ENCODE data around the gene UBE3A. TPM values are rescaled to one million over a fixed set of nuclear protein-coding genes. Genes with fewer than 3 reads are reported as not detected.

Gene UBE3A
- polyA plus RNA-seq, 2 of the 4 experiments (the other 2 are of a cell fraction), result 22.3 to 42.2 TPM

DNA sequence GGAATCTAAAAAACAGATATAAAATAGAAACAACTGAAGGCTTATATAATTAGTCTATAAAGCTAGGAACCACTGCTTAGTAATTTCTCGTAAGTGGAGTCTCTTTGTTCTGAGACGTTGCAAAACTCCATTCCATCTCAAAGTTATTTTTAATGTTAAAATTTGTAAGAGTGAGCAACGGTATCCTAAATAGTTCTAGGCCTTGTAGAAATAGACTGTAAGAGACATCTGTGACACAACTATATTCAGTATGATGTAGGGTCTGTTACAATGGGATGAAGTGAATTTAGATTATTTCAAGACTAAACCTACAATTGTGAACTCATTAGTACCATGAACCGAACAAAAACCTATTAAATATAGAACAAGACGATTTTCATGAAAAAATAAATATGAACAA lies 57.2 kb downstream of the UBE3A start:
- H3K4me2 ChIP-seq, result no peak overlapping the region
- ChIA-PET CTCF (no interaction called here), POLR2A (no interaction called here)
- H3K4me3 ChIP-seq, result no peak overlapping the region
- TF ChIP-seq, protein P1, sequence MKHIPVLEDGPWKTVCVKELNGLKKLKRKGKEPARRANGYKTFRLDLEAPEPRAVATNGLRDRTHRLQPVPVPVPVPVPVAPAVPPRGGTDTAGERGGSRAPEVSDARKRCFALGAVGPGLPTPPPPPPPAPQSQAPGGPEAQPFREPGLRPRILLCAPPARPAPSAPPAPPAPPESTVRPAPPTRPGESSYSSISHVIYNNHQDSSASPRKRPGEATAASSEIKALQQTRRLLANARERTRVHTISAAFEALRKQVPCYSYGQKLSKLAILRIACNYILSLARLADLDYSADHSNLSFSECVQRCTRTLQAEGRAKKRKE (CRISPR knock-in tag; IDR thresholded peaks at IDR 0.05; ENCODE audit: low read depth), result no peak
- TF ChIP-seq MYC (IDR thresholded peaks at IDR 0.05; ENCODE audit: borderline replicate concordance, low read length), result no peak
- no peak for TF ChIP-seq ZSCAN20 (CRISPR knock-in tag; IDR thresholded peaks at IDR 0.05)
- TF ChIP-seq MAZ (IDR thresholded peaks at IDR 0.05; ENCODE audit: borderline replicate concordance, low read depth, low read length), result no peak
- TF ChIP-seq SREBF2 (IDR thresholded peaks at IDR 0.05), result no peak
- no peak for TF ChIP-seq KDM5A (IDR thresholded peaks at IDR 0.05)
- TF ChIP-seq, protein P2, sequence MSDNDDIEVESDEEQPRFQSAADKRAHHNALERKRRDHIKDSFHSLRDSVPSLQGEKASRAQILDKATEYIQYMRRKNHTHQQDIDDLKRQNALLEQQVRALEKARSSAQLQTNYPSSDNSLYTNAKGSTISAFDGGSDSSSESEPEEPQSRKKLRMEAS (IDR thresholded peaks at IDR 0.05), result no peak
- TF ChIP-seq, protein P3, sequence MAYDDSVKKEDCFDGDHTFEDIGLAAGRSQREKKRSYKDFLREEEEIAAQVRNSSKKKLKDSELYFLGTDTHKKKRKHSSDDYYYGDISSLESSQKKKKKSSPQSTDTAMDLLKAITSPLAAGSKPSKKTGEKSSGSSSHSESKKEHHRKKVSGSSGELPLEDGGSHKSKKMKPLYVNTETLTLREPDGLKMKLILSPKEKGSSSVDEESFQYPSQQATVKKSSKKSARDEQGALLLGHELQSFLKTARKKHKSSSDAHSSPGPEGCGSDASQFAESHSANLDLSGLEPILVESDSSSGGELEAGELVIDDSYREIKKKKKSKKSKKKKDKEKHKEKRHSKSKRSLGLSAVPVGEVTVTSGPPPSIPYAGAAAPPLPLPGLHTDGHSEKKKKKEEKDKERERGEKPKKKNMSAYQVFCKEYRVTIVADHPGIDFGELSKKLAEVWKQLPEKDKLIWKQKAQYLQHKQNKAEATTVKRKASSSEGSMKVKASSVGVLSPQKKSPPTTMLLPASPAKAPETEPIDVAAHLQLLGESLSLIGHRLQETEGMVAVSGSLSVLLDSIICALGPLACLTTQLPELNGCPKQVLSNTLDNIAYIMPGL (CRISPR knock-in tag; IDR thresholded peaks at IDR 0.05; ENCODE audit: borderline replicate concordance), result no peak
- no peak for TF ChIP-seq JUNB (IDR thresholded peaks at IDR 0.05)
- H3K9me3 ChIP-seq, result peaks cover 5% of the 10 kb centered on the region; the same call in 2 of the 3 replicates
- H3K4me1 ChIP-seq, result no peaks in the 10 kb centered on the region
- no peak for FAIRE-seq
- H3K27ac ChIP-seq, result no peak overlapping the region
- 98% methylated on average over 5 of the region's 5 CpGs for WGBS (ENCODE audit: missing lambda C conversion rate)
- DNase-seq (ENCODE audit: low read depth in 1 of 2, low spot score in 1 of 2), result no peak
- no peak for ATAC-seq

DNA sequence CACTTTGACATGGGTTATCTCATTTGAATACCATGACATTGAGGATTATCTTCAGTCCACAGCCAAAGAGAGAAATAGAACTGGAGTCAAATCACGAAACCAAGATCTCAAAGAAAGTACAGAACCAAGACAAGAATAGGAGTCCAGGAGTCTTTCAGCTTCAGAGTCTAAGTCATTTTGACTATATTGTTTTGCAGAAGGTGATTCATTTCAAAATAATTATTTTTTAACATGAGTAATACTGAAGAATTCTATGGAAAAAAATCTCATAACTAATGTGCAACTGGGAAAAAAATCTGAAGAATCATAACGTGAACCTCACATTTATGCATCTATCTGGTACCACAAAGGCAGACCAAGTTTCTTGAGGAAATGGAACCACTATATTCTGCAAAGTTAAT lies 60.3 kb downstream of the UBE3A start:
- TF ChIP-seq CBX2 (IDR thresholded peaks at IDR 0.05; ENCODE audit: borderline replicate concordance, low read depth) (no peak), SMC3 (IDR thresholded peaks at IDR 0.05) (no peak), E2F6 (IDR thresholded peaks at IDR 0.05; ENCODE audit: borderline replicate concordance, low read depth) (no peak), TFCP2L1 (CRISPR knock-in tag; IDR thresholded peaks at IDR 0.05) (no peak), MAFK (IDR thresholded peaks at IDR 0.05; ENCODE audit: partially characterized antibody) (no peak), BHLHE40 (IDR thresholded peaks at IDR 0.05; ENCODE audit: low read depth, low read length) (no peak), ZC3H11A (IDR thresholded peaks at IDR 0.05) (no peak), KDM5A (IDR thresholded peaks at IDR 0.05) (no peak), HOXB13 (CRISPR knock-in tag; IDR thresholded peaks at IDR 0.05; ENCODE audit: low read depth) (no peak), ZSCAN20 (CRISPR knock-in tag; IDR thresholded peaks at IDR 0.05) (no peak), SREBF2 (IDR thresholded peaks at IDR 0.05) (no peak), MYC (IDR thresholded peaks at IDR 0.05; ENCODE audit: borderline replicate concordance, low read length) (no peak), NPAS2 (CRISPR knock-in tag; IDR thresholded peaks at IDR 0.05; ENCODE audit: borderline replicate concordance) (no peak), RAD21 (conservative IDR thresholded peaks at IDR 0.05 in 1 of 2, IDR thresholded peaks at IDR 0.05 in 1 of 2) (no peak), RCOR1 (IDR thresholded peaks at IDR 0.05; ENCODE audit: low read depth, low read length) (no peak), EHF (CRISPR knock-in tag; IDR thresholded peaks at IDR 0.05) (no peak), POLR2AphosphoS2 (conservative IDR thresholded peaks at IDR 0.05; ENCODE audit: low read length) (no peak), FOSB (CRISPR knock-in tag; IDR thresholded peaks at IDR 0.05) (no peak), HEYL (CRISPR knock-in tag; IDR thresholded peaks at IDR 0.05) (no peak)
- TF ChIP-seq, protein P4, sequence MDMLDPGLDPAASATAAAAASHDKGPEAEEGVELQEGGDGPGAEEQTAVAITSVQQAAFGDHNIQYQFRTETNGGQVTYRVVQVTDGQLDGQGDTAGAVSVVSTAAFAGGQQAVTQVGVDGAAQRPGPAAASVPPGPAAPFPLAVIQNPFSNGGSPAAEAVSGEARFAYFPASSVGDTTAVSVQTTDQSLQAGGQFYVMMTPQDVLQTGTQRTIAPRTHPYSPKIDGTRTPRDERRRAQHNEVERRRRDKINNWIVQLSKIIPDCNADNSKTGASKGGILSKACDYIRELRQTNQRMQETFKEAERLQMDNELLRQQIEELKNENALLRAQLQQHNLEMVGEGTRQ (IDR thresholded peaks at IDR 0.05), result no peak
- no peak overlapping the region for H3K4me3 ChIP-seq
- 93% methylated on average over 2 of the region's 2 CpGs for WGBS (ENCODE audit: missing lambda C conversion rate)
- FAIRE-seq (no peak), DNase-seq (ENCODE audit: low read depth in 1 of 2, low spot score in 1 of 2) (no peak), ATAC-seq (no peak)
- ChIA-PET POLR2A (no interaction called here), CTCF (no interaction called here)
- H3K4me1 ChIP-seq, result no peaks in the 10 kb centered on the region
- no peak overlapping the region for H3K27ac ChIP-seq
- peaks cover 5% of the 10 kb centered on the region; the same call in 1 of the 3 replicates for H3K9me3 ChIP-seq
- H3K4me2 ChIP-seq, result no peak overlapping the region
